Osteoblast (primary cell): ENCODE data around the gene RFFL. TPM values are rescaled to one million over a fixed set of nuclear protein-coding genes. Genes with fewer than 3 reads are reported as not detected.

Source experiments
- DNase-seq: peaks from one replicate; pipeline ENCODE4 v3.0.0; 2011; ENCODE audit warnings: low spot score, mixed read lengths; ENCODE audit not compliant: insufficient read length; ENCODE audit errors: missing footprints
- H2AFZ ChIP-seq: 2 replicates; pipeline ENCODE4 v1.6.0; 2011; ENCODE audit warnings: mild to moderate bottlenecking, low read length
- H3K27ac ChIP-seq: 2 replicates; pipeline ENCODE4 v1.5.1; 2011; ENCODE audit warnings: mild to moderate bottlenecking, low read depth, low read length, moderate library complexity
- H3K27me3 ChIP-seq: 2 replicates; pipeline ENCODE4 v1.6.0; 2012; ENCODE audit warnings: mild to moderate bottlenecking, control low read depth, inconsistent platforms, low read length, moderate library complexity; ENCODE audit not compliant: insufficient read depth
- H3K36me3 ChIP-seq: 2 replicates; pipeline ENCODE4 v1.5.1; 2011; ENCODE audit warnings: mild to moderate bottlenecking, low read length, control low read depth, moderate library complexity; ENCODE audit not compliant: insufficient read depth
- H3K4me1 ChIP-seq: 2 replicates; pipeline ENCODE4 v1.5.1; 2011; ENCODE audit warnings: mild to moderate bottlenecking, low read length, control low read depth, moderate library complexity; ENCODE audit not compliant: insufficient read depth
- H3K4me2 ChIP-seq: 2 replicates; pipeline ENCODE4 v1.6.0; 2011; ENCODE audit warnings: mild to moderate bottlenecking, low read length; ENCODE audit not compliant: insufficient read depth
- H3K4me3 ChIP-seq: fragments of 200-600 bp; sonication (generic); 3 replicates; pipeline ENCODE4 v1.5.1; 2012; ENCODE audit warnings: mild to moderate bottlenecking, low read length, inconsistent platforms; ENCODE audit not compliant: insufficient read depth
- H3K79me2 ChIP-seq: 2 replicates; pipeline ENCODE4 v1.6.0; 2012; ENCODE audit warnings: mild to moderate bottlenecking, low read length, control low read depth, inconsistent platforms; ENCODE audit not compliant: insufficient read depth
- H3K9me3 ChIP-seq: 2 replicates; pipeline ENCODE4 v1.5.1; 2011; ENCODE audit warnings: low read depth, low read length, control low read depth
- H4K20me1 ChIP-seq: 2 replicates; pipeline ENCODE4 v1.6.0; 2012; ENCODE audit warnings: mild to moderate bottlenecking, low read length, control low read depth; ENCODE audit not compliant: insufficient read depth
- total RNA-seq: library from RNA; depleted of rRNA; stranded (reverse); fragments of >200 nt; gene quantifications from 2 replicates; pipeline ENCODE4 v1.2.3, GENCODE V29; 2012
- TF ChIP-seq, protein P1 (sequence below): IDR thresholded peaks from 2 replicates; pipeline ENCODE4 v1.5.1; 2011; ENCODE audit warnings: mild to moderate bottlenecking, low read depth, low read length, moderate library complexity; ENCODE audit errors: extremely low read depth

RFFL gene
- total RNA-seq, 1 donor = 15.2 TPM

GRCh38 chr17:35101725-35102124 is 38.2 kb upstream of the RFFL start:
- TF ChIP-seq, protein P1, sequence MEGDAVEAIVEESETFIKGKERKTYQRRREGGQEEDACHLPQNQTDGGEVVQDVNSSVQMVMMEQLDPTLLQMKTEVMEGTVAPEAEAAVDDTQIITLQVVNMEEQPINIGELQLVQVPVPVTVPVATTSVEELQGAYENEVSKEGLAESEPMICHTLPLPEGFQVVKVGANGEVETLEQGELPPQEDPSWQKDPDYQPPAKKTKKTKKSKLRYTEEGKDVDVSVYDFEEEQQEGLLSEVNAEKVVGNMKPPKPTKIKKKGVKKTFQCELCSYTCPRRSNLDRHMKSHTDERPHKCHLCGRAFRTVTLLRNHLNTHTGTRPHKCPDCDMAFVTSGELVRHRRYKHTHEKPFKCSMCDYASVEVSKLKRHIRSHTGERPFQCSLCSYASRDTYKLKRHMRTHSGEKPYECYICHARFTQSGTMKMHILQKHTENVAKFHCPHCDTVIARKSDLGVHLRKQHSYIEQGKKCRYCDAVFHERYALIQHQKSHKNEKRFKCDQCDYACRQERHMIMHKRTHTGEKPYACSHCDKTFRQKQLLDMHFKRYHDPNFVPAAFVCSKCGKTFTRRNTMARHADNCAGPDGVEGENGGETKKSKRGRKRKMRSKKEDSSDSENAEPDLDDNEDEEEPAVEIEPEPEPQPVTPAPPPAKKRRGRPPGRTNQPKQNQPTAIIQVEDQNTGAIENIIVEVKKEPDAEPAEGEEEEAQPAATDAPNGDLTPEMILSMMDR = no peak

GRCh38 chr17:35101036-35101435 is 37.5 kb upstream of the RFFL start:
- Histone ChIP-seq H3K36me3 (peaks cover 13% of the 10 kb centered on the region), H3K4me3 (no peak overlapping the region), H3K4me2 (no peak overlapping the region), H3K27ac (no peak overlapping the region), H4K20me1 (no peaks in the 10 kb centered on the region), H2AFZ (no peak overlapping the region), H3K4me1 (no peaks in the 10 kb centered on the region), H3K9me3 (no peaks in the 10 kb centered on the region), H3K79me2 (no peaks in the 10 kb centered on the region), H3K27me3 (no peaks in the 10 kb centered on the region)
- DNase-seq = no peak
- TF ChIP-seq, protein P1 = no peak

More at GRCh38 chr17:35101725-35102124, 38.2 kb upstream of the RFFL start:
- Histone ChIP-seq H3K9me3 (no peaks in the 10 kb centered on the region), H3K4me3 (no peak overlapping the region), H3K27ac (no peak overlapping the region), H4K20me1 (no peaks in the 10 kb centered on the region), H2AFZ (no peak overlapping the region), H3K36me3 (peaks cover 17% of the 10 kb centered on the region), H3K4me1 (no peaks in the 10 kb centered on the region), H3K4me2 (no peak overlapping the region), H3K27me3 (no peaks in the 10 kb centered on the region), H3K79me2 (no peaks in the 10 kb centered on the region)
- no peak for DNase-seq

- Histone ChIP-seq H4K20me1 (no peaks in the 10 kb centered on the region), H3K4me3 (no peak overlapping the region), H2AFZ (no peak overlapping the region), H3K4me2 (no peak overlapping the region), H3K36me3 (peaks cover 11% of the 10 kb centered on the region), H3K4me1 (peaks cover 5% of the 10 kb centered on the region), H3K9me3 (no peaks in the 10 kb centered on the region), H3K27ac (no peak overlapping the region), H3K79me2 (no peaks in the 10 kb centered on the region), H3K27me3 (no peaks in the 10 kb centered on the region)
- TF ChIP-seq, protein P1 = no peak
- DNase-seq = no peak
Measured at GRCh38 chr17:35099908-35100307, 36.4 kb upstream of the RFFL start.

GRCh38 chr17:35097776-35098175 is 34.3 kb upstream of the RFFL start:
- Histone ChIP-seq H3K27me3 (no peaks in the 10 kb centered on the region), H3K79me2 (no peaks in the 10 kb centered on the region), H2AFZ (no peak overlapping the region), H3K4me3 (no peak overlapping the region), H3K9me3 (no peaks in the 10 kb centered on the region), H3K4me1 (peaks cover 11% of the 10 kb centered on the region), H3K4me2 (no peak overlapping the region), H4K20me1 (no peaks in the 10 kb centered on the region), H3K27ac (no peak overlapping the region), H3K36me3 (peaks cover 11% of the 10 kb centered on the region)
- TF ChIP-seq, protein P1 = no peak
- DNase-seq = no peak
